Thyroid gland (tissue), 4 donors: ENCODE data around the gene RASGRF1.

ENCODE experiments used
- CTCF ChIP-seq, 6 experiments: fragments of 200-600 bp in 3 of 6; fragments of 450-650 bp in 3 of 6; sonication (generic) in 3 of 6; IDR thresholded peaks; one replicate each; pipeline ENCODE4 v1.5.1; 2016 to 2019; ENCODE audit warnings: antibody characterized with exemption in 6 of 6, mild to moderate bottlenecking in 2 of 6, inconsistent platforms in 1 of 6, moderate library complexity in 1 of 6
- POLR2A ChIP-seq, 2 donors: fragments of 450-650 bp; IDR thresholded peaks; one replicate each; pipeline ENCODE4 v1.6.1; 2017; ENCODE audit warnings: antibody characterized with exemption in 2 of 2, mild to moderate bottlenecking in 2 of 2, moderate library complexity in 1 of 2

GRCh38 chr15:78912316-78912715 is 178.3 kb downstream of the RASGRF1 start:
- TF ChIP-seq CTCF (IDR thresholded peaks at IDR 0.05), result no peak
- no peak for TF ChIP-seq POLR2A (IDR thresholded peaks at IDR 0.05)
